ENCODE results near the gene GADD45A. TPM values are rescaled to one million over a fixed set of nuclear protein-coding genes. Genes with fewer than 3 reads are reported as not detected.

Gene GADD45A
- total and polyA plus RNA-seq, 9 of the 15 experiments (the other 6 are each of a cell fraction or from before 2014, with no cell fraction given), result 21.3 to 156 (median 62.1) TPM

GRCh38 chr1:67686267-67687197, 1.5 kb downstream of the GADD45A start (continued):
- TF ChIP-seq IRF2 (CRISPR knock-in tag; IDR thresholded peaks at IDR 0.05) (no peak), NFXL1 (CRISPR knock-in tag; IDR thresholded peaks at IDR 0.05) (no peak), PHF20 (IDR thresholded peaks at IDR 0.05; ENCODE audit: partially characterized antibody) (no peak), NEUROD1 (IDR thresholded peaks at IDR 0.05; ENCODE audit: borderline replicate concordance, low read depth, low read length, partially characterized antibody) (peak; percentile 81), CHD4 (IDR thresholded peaks at IDR 0.05; ENCODE audit: insufficient read depth, insufficient replicate concordance, low read depth, low read length, poor library complexity, severe bottlenecking) (peak; percentile 6), ZC3H11A (IDR thresholded peaks at IDR 0.05; ENCODE audit: low read depth, low read length) (no peak), POLR2A (conservative IDR thresholded peaks at IDR 0.05) (peak; percentile 86), THAP7 (CRISPR knock-in tag; IDR thresholded peaks at IDR 0.05) (no peak), ZBTB8A (IDR thresholded peaks at IDR 0.05; ENCODE audit: partially characterized antibody) (no peak), USF1 (CRISPR knock-in tag; IDR thresholded peaks at IDR 0.05) (0 out of 2 replicates have a peak, but pooled peaks have one; percentile 43), POLR2B (IDR thresholded peaks at IDR 0.05; ENCODE audit: low read depth, partially characterized antibody) (peak; percentile 79), MAX (CRISPR knock-in tag; IDR thresholded peaks at IDR 0.05) (peak; percentile 44), CREB3L1 (IDR thresholded peaks at IDR 0.05; ENCODE audit: borderline replicate concordance, low read depth) (peak; percentile 71), ZNF146 (CRISPR knock-in tag; IDR thresholded peaks at IDR 0.05; ENCODE audit: unreplicated experiment) (no peak), TCF3 (CRISPR knock-in tag; IDR thresholded peaks at IDR 0.05) (peak; percentile 92), HIVEP1 (CRISPR knock-in tag; IDR thresholded peaks at IDR 0.05) (no peak), PTBP1 (IDR thresholded peaks at IDR 0.05; ENCODE audit: low read depth, low read length) (no peak), ZNF695 (CRISPR knock-in tag; IDR thresholded peaks at IDR 0.05) (no peak), ZNF583 (CRISPR knock-in tag; IDR thresholded peaks at IDR 0.05) (no peak), SFPQ (IDR thresholded peaks at IDR 0.05; ENCODE audit: low read depth, low read length) (no peak), HDAC2 (IDR thresholded peaks at IDR 0.05) (peak; percentile 91), CHD2 (IDR thresholded peaks at IDR 0.05; ENCODE audit: low read depth, low read length) (no peak), TEAD4 (IDR thresholded peaks at IDR 0.05; ENCODE audit: low read length) (peak; percentile 93), TEAD4 (CRISPR knock-in tag; IDR thresholded peaks at IDR 0.05; ENCODE audit: borderline replicate concordance) (no peak)
